DOHH2 (cell line): ENCODE data around the gene MTARC1.

Experiments
- EZH2phosphoT487 ChIP-seq: fragments of 200-600 bp; sonication (generic); IDR thresholded peaks from 2 replicates; pipeline ENCODE4 v1.6.1; 2017; ENCODE audit warnings: borderline replicate concordance, mild to moderate bottlenecking, antibody characterized with exemption, low read length, moderate library complexity, mixed read lengths
- TF ChIP-seq, protein P1 (sequence below): fragments of 200-600 bp; sonication (generic); IDR thresholded peaks from one replicate; pipeline ENCODE4 v1.5.1; 2014; ENCODE audit warnings: antibody characterized with exemption, mild to moderate bottlenecking, low read depth, low read length; ENCODE audit not compliant: poor library complexity, severe bottlenecking

DNA sequence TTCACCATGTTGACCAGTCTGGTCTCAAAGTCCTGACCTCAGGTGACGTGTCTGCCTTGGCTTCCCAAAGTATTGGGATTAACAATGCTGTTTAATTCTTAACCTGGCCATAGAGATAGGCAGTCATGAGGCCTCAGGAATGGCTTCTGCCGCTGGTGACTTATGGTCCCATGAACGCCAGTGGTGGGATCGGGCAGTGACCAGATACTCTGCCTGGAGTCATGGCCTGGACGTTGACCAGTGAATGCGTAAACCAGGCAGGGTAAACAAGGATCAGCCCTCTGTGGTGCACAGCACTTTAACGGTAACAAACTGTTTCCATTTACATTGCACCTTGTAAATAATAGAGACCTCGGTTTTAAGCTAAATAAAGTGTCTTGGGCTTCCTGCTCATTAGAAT is 23.0 kb downstream of the MTARC1 start:
- TF ChIP-seq, protein P1, sequence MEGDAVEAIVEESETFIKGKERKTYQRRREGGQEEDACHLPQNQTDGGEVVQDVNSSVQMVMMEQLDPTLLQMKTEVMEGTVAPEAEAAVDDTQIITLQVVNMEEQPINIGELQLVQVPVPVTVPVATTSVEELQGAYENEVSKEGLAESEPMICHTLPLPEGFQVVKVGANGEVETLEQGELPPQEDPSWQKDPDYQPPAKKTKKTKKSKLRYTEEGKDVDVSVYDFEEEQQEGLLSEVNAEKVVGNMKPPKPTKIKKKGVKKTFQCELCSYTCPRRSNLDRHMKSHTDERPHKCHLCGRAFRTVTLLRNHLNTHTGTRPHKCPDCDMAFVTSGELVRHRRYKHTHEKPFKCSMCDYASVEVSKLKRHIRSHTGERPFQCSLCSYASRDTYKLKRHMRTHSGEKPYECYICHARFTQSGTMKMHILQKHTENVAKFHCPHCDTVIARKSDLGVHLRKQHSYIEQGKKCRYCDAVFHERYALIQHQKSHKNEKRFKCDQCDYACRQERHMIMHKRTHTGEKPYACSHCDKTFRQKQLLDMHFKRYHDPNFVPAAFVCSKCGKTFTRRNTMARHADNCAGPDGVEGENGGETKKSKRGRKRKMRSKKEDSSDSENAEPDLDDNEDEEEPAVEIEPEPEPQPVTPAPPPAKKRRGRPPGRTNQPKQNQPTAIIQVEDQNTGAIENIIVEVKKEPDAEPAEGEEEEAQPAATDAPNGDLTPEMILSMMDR, result no peak
- no peak for TF ChIP-seq EZH2phosphoT487
